ENCODE data around the gene TUBB3. TPM values are rescaled to one million over a fixed set of nuclear protein-coding genes. Genes with fewer than 3 reads are reported as not detected.

The TUBB3 gene
- total and polyA plus RNA-seq, 2 of the 8 experiments (the other 6 are each of a cell fraction or from before 2014, with no cell fraction given), result 275 to 393 TPM

DNA sequence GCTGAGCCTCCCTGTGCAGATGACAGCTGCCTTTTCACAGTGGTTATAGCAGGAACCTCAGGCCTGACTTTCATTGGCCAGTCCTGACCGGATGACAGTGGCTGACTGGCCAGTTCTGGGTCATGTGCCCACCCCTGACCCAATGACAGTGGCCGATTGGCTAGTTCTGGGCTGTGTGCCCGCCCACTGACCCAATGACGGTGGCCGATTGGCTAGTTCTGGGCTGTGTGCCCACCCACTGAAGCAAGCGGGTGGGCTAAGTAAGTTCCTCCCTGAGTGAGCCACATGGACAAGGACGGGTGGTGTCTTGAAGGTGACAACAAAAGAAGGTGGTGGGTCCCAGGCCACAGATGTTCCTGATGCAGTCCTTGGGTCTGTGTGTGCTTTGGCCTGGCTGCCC lies 34.9 kb downstream of the TUBB3 start:
- H3K23ac ChIP-seq (ENCODE audit: insufficient read length), result no peak overlapping the region
- H3K79me1 ChIP-seq (ENCODE audit: low read depth, low read length), result no peaks in the 10 kb centered on the region
- H3K27me3 ChIP-seq (replicated peaks in 1 of 4; ENCODE audit: control insufficient read depth in 3 of 4, extremely low read depth in 1 of 4, insufficient read depth in 3 of 4, low read length in 3 of 4), result no peaks in the 10 kb centered on the region
- CTCF ChIA-PET (ENCODE audit: partially characterized antibody), result interaction anchor here (0.8 to 2.0 kb wide), 4 partner anchors 9 to 13 kb away, joined by 3 to 12 read pairs (median 4); partner anchors contain the start of gene DEF8
- H4K8ac ChIP-seq (ENCODE audit: extremely low read depth, insufficient read depth, low read length), result no peak overlapping the region
- H2BK15ac ChIP-seq (ENCODE audit: low read length), result no peak overlapping the region
- DNase-seq (ENCODE audit: low read depth in 1 of 2, low spot score in 2 of 2), result peak in 1 of 2 experiments; percentile 77
- no peak overlapping the region for H2AK5ac ChIP-seq (ENCODE audit: low read depth, low read length)
- no peak overlapping the region for H3K27ac ChIP-seq (ENCODE audit: low read depth, low read length)
- H2BK120ac ChIP-seq (replicated peaks; ENCODE audit: low read depth, low read length), result no peak overlapping the region
- no peak overlapping the region for H2BK12ac ChIP-seq (ENCODE audit: low read depth, low read length)
- H2AFZ ChIP-seq (ENCODE audit: low read length), result no peak overlapping the region
- H3K56ac ChIP-seq (replicated peaks; ENCODE audit: insufficient read length, low read depth, low read length), result no peak overlapping the region
- peaks cover 3 to 7% of the 10 kb centered on the region in 2 experiments for H4K20me1 ChIP-seq (replicated peaks in 1 of 2; ENCODE audit: control insufficient read depth in 1 of 2, insufficient read depth in 2 of 2, low read length in 2 of 2)
- FAIRE-seq, result peak; percentile 63
- H3K23me2 ChIP-seq (ENCODE audit: low read depth, low read length), result no peaks in the 10 kb centered on the region
- H4K5ac ChIP-seq (ENCODE audit: insufficient read length, low read depth, low read length), result no peak overlapping the region
- no peak overlapping the region for H2BK5ac ChIP-seq (ENCODE audit: low read depth, low read length)
- peaks cover 0 to 3% (median 0%) of the 10 kb centered on the region in 4 experiments; a peak in 4 of 7 replicates for H3K4me1 ChIP-seq (replicated peaks in 1 of 4; ENCODE audit: control insufficient read depth in 3 of 4, insufficient read depth in 4 of 4, low read length in 3 of 4)
- H4K91ac ChIP-seq (replicated peaks; ENCODE audit: insufficient read length, low read length), result no peak overlapping the region
- no peak overlapping the region for H3K14ac ChIP-seq (ENCODE audit: insufficient read length)
- no peak overlapping the region for H3K4ac ChIP-seq (replicated peaks; ENCODE audit: insufficient read length, low read depth, low read length)
- H3K79me2 ChIP-seq (ENCODE audit: control insufficient read depth in 1 of 2, insufficient read depth in 2 of 2, low read length in 2 of 2), result no peaks in the 10 kb centered on the region
- POLR2A ChIA-PET (ENCODE audit: partially characterized antibody), result interaction anchor here (1.1 to 2.7 kb wide), 3 partner anchors 14 to 35 kb away, joined by 3 to 17 read pairs (median 3); partner anchors contain the start of gene TUBB3
- no peaks in the 10 kb centered on the region for H3K9me3 ChIP-seq (ENCODE audit: insufficient read depth in 2 of 2, low read depth in 1 of 2, low read length in 1 of 2)
- H3K4me3 ChIP-seq (ENCODE audit: extremely low read depth in 1 of 4, insufficient read depth in 2 of 4, low read depth in 3 of 4, low read length in 4 of 4), result no peak overlapping the region
- peaks cover 0 to 5% (median 3%) of the 10 kb centered on the region in 4 experiments; a peak in 4 of 8 replicates for H3K36me3 ChIP-seq (ENCODE audit: control insufficient read depth in 2 of 4, insufficient read depth in 4 of 4, low read length in 3 of 4)
- WGBS, 2 experiments (ENCODE audit: extremely low coverage in 1 of 2, insufficient coverage in 1 of 2, insufficient read length in 1 of 2, insufficient replicate concordance in 2 of 2, low coverage in 1 of 2, low lambda C conversion rate in 2 of 2, missing lambda C conversion rate in 1 of 2), result 76% methylated on average over 7 of the region's 7 CpGs; no CpG with 5 or more reads in 1 of the 2 experiments
- H2BK20ac ChIP-seq (ENCODE audit: low read length), result no peak overlapping the region
- H3K18ac ChIP-seq (ENCODE audit: extremely low read depth, low read length), result no peak overlapping the region
- no peak overlapping the region; a peak in 1 of 4 replicates for H3K4me2 ChIP-seq (ENCODE audit: insufficient read depth in 1 of 2, low read depth in 2 of 2, low read length in 2 of 2)
- H3K9ac ChIP-seq (replicated peaks in 1 of 4; ENCODE audit: extremely low read depth in 1 of 4, low read depth in 3 of 4, low read length in 3 of 4), result no peak overlapping the region
- TF ChIP-seq CHD2 (IDR thresholded peaks at IDR 0.05; ENCODE audit: low read length) (peak; percentile 77), SP2 (IDR thresholded peaks at IDR 0.05; ENCODE audit: low read length) (peak; percentile 47; the same call in 1 of the 2 replicates), RFX5 (IDR thresholded peaks at IDR 0.05; ENCODE audit: borderline replicate concordance, low read depth, low read length) (no peak), TBP (IDR thresholded peaks at IDR 0.05; ENCODE audit: low read depth, low read length) (no peak), CREB1 (IDR thresholded peaks at IDR 0.05) (0 out of 2 replicates have a peak, but pooled peaks have one; percentile 13), PHF8 (conservative IDR thresholded peaks at IDR 0.05; ENCODE audit: low read depth, low read length) (no peak), SUZ12 (IDR thresholded peaks at IDR 0.05; ENCODE audit: low read length) (no peak), SAP30 (IDR thresholded peaks at IDR 0.05; ENCODE audit: insufficient read depth, insufficient replicate concordance, low read length) (no peak), TAF7 (optimal IDR thresholded peaks at IDR 0.05; ENCODE audit: borderline replicate concordance, low read depth, low read length) (no peak), ZNF274 (IDR thresholded peaks at IDR 0.05; ENCODE audit: borderline replicate concordance, extremely low read depth, low read length) (no peak), SP4 (IDR thresholded peaks at IDR 0.05; ENCODE audit: low read length) (no peak)
- TF ChIP-seq, protein P1, sequence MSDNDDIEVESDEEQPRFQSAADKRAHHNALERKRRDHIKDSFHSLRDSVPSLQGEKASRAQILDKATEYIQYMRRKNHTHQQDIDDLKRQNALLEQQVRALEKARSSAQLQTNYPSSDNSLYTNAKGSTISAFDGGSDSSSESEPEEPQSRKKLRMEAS (IDR thresholded peaks at IDR 0.05), result peak; percentile 71
- TF ChIP-seq, protein P2, sequence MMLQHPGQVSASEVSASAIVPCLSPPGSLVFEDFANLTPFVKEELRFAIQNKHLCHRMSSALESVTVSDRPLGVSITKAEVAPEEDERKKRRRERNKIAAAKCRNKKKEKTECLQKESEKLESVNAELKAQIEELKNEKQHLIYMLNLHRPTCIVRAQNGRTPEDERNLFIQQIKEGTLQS (IDR thresholded peaks at IDR 0.05; ENCODE audit: insufficient read depth, low read depth, low read length), result 0 out of 2 replicates have a peak, but pooled peaks have one; percentile 37
